HG02798 (cell line): ENCODE results near the gene SEC23IP.
"Not testable (repeated sequence)": the region's sequence is repeated elsewhere in the genome, so short reads cannot be mapped to it uniquely, and the experiment has no call there.

Experiments
- ATAC-seq: cut with Tn5 transposase; IDR thresholded peaks from one replicate; pipeline ENCODE4 v1.9.1; 2021; ENCODE audit warnings: mild to moderate bottlenecking; ENCODE audit not compliant: unreplicated experiment, poor library complexity

The SEC23IP gene

GRCh38 chr10:119878524-119878923, 14.0 kb upstream of the SEC23IP start:
- ATAC-seq: no peak

DNA sequence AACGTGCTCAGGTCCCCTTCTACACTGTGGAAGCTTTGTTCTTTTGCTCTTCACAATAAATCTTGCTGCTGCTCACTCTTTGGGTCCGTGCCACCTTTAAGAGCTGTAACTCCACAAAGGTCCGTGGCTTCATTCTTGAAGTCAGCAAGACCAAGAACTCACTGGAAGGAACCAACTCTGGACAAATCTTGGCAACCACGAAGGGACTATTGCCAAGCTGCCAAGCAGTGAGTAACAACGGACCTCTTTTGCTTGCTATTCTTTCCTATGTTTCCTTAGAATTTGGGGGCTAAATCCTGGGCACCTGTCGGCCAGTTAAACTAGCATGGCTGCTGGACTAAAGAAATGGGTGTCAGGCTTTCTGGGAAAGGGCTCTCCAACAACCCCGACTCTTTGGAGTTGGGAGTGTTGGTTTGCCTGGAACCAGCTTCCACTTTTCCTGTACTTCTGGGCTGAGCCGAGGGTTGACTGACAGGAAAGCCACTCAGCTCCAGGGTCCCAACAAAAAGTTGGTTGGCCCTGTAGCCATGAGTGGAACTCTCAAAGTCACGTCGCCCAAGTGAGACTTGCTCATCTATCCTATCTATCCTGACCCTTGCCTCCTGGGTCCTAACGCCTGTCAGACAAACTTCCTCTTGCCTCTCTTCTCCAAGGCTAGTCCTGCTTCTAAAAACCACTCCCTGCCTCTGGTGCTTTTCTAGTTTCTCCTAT, 8.5 kb upstream of the SEC23IP start:
- not testable (repeated sequence) for ATAC-seq

DNA sequence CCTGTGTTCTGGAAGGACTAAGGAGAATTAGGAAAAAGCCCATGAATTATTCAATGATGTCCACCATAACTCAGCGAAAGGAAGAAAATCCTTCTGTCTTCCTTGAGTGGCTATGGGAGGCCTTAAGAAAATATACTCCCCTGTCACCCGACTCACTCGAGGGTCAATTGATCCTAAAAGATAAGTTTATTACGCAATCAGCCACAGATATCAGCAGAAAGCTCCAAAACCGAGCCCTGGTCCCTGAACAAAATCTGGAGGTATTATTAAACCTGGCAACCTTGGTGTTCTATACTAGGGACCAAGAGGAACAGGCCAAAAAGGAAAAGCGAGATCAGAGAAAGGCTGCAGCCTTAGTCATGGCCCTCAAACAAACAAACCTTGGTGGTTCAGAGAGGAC, 6.5 kb upstream of the SEC23IP start:
- not testable (repeated sequence) for ATAC-seq

DNA sequence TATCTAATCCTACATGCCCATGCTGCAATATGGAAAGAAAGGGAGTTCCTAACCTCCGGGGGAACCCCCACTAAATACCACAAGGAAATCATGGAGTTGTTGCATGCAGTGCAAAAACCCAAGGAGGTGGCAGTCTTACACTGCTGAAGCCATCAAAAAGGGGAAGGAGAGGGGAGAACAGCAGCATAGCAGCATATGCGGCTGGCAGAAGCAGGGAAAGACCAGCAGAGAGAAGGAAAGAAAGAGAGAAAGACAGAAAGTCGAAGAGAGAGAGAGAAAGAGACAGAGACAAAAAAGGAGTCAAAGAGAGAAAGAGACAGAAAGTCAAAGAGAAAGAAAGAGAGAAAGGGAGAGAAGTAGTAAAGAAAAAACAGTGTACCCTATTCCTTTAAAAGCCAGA, 3.8 kb upstream of the SEC23IP start:
- ATAC-seq: not testable (repeated sequence)

DNA sequence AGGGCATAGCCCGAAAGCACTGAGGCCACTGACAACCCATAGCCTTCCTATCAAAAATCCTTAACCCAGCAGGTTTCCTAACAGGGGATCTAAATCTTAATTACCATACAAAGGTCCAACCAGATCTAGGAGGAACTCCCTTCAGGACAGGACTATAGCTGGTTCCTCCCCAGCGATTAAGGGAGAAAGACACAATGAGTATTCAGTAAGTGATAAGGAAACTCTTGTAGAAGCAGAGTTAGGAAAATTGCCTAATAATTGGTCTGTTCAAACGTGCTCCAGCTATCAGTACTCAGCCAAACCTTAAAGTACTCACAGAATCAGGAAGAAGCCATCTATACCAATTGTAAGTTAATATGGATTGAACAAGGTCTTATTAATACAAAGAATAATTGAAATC, 3.3 kb upstream of the SEC23IP start:
- not testable (repeated sequence) for ATAC-seq

GRCh38 chr10:119890307-119890706, 2.2 kb upstream of the SEC23IP start:
- ATAC-seq: not testable (repeated sequence)

- ATAC-seq: not testable (repeated sequence)
Observed at GRCh38 chr10:119891849-119892187, 712 bp upstream of the SEC23IP start.

GRCh38 chr10:119893074-119893473, 544 bp downstream of the SEC23IP start:
- ATAC-seq: no peak

GRCh38 chr10:119893845-119894427, 1.4 kb downstream of the SEC23IP start:
- ATAC-seq: no peak

GRCh38 chr10:119896061-119896655, 3.6 kb downstream of the SEC23IP start:
- no peak for ATAC-seq

DNA sequence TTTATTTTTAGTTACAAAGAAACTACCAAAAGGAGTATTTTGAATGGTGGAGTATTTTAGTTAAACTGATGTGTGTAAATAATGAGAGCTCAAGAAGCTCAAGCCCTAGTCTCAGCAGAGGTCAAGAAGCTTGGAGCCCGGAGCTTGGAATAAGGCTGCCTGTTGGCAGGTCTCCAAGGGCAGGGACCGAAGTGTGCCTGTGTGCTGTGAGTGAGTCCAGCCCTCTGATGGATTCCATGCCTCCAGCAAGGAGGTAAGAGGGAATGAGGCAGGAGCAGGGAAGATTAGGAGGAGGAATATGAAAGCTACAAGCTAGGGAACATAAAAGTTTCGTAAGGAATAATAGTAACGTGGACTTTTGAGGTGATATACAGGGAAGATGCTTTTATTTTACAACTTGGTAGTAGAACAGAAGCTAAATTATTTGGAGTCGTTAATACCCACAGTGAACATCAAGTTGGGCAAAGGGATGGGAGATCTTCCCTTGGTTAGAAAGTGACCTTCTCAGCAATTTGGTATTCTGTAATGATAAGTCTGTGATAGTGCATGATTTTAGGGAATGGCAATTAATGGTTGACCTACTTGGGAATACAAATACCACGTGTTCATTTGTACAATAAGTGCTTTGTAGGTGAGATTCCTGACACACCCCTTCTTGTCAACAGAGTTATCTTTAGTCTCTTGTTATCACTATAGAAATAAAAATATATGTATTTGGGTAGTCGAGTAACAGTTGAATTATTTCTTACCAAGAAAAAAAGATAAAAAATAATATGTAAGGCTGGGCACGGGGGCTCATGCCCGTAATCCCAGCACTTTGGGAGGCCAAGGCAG, 4.6 kb downstream of the SEC23IP start:
- no peak for ATAC-seq

DNA sequence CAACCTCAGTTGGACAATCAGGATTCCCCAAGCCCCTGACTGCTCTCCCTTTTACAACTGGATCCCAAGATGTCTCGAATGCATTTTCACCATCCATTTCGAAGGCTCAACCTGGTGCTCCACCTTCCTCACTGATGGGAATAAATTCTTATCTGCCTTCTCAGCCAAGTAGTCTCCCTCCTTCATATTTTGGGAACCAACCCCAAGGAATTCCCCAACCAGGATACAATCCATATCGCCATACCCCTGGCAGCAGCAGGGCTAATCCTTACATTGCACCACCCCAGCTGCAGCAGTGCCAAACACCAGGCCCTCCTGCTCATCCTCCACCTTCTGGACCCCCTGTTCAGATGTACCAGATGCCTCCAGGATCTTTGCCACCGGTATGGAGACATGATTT, 6.0 kb downstream of the SEC23IP start:
- ATAC-seq: no peak

- ATAC-seq: no peak
Observed at GRCh38 chr10:119903946-119904666, 11.6 kb downstream of the SEC23IP start.

DNA sequence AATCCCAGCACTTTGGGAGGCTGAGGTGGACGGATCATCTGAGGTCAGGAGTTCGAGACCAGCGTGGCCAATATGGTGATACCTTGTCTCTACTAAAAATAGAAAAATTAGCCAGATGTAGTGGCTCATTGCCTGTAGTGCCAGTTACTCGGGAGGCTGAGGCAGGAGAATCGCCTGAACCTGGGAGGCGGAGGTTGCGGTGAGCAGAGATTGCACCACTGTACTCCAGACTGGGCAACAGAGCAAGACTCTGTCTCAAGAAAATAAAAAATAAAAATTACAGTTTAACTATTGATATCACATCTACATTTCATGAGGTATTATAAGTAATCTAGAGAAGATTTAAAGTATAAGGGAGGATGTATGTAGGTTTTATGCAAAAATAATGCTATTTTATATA, 15.2 kb downstream of the SEC23IP start:
- ATAC-seq: not testable (repeated sequence)

- no peak for ATAC-seq
Observed at GRCh38 chr10:119908166-119908565, 15.6 kb downstream of the SEC23IP start.

DNA sequence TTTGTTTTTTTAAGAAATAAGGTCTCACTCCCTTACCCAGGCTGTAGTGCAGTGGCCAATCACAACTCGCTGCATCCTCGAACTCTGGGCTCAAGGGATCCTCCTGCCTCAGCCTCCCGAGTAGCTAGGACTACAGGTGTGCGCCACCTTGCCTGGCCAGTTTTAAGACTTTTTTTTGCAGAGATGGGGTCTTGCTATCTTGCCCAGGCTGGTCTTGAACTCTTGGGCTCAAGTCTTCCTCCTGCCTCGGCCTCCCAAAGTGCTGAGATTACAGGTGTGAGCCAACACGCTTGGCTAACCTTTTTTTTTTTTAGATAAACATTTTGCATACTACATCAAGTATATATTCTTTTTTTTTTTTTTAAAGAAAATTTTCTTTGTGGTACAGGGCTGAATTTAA, 18.2 kb downstream of the SEC23IP start:
- no peak for ATAC-seq

GRCh38 chr10:119917777-119918176, 25.2 kb downstream of the SEC23IP start:
- no peak for ATAC-seq

- no peak for ATAC-seq
Observed at GRCh38 chr10:119919271-119919670, 26.7 kb downstream of the SEC23IP start.

DNA sequence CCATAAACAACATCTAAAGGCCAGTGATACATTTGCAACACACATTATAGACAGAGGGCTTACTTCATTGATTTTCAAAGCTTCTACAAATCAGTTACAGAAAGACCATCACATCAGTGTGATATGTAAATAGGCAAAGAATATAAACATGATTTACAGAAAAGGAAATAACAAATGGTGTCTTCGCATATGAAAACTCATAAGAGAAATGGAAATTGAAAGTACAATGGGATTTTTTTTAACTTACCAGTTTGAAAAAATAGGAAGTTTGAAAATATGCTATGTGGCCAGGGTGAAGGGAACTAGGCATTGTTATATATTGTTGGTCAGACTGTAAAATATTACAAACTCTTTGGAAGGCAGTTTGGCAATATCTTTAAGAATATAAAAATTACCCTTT, 27.3 kb downstream of the SEC23IP start:
- ATAC-seq: peak; percentile 57

DNA sequence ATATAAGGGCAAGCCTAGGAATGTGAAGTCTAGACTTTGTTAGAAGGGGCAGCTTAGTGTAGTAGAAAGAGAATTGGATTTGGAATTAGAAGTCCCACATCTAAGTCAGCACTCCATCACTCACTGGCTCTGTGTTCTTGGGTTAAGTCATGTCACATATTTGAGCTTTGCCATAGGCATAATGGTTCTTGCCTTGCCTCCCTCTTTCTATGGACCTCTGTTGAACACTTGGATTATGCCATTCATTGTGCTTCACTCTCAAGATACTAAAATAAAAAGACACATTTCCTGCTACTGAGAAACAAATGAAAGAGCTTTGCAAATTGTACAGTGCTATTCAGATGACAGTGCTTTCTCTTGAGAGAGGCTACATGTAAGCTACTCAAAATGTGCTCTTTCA, 35.9 kb downstream of the SEC23IP start:
- no peak for ATAC-seq
